ENCODE data around the gene KASH5. TPM values are rescaled to one million over a fixed set of nuclear protein-coding genes. Genes with fewer than 3 reads are reported as not detected.
"Not testable (repeated sequence)": the region's sequence is repeated elsewhere in the genome, so short reads cannot be mapped to it uniquely, and the experiment has no call there.

The KASH5 gene
- total RNA-seq, 1 donor from 2014 or later: not detected

DNA sequence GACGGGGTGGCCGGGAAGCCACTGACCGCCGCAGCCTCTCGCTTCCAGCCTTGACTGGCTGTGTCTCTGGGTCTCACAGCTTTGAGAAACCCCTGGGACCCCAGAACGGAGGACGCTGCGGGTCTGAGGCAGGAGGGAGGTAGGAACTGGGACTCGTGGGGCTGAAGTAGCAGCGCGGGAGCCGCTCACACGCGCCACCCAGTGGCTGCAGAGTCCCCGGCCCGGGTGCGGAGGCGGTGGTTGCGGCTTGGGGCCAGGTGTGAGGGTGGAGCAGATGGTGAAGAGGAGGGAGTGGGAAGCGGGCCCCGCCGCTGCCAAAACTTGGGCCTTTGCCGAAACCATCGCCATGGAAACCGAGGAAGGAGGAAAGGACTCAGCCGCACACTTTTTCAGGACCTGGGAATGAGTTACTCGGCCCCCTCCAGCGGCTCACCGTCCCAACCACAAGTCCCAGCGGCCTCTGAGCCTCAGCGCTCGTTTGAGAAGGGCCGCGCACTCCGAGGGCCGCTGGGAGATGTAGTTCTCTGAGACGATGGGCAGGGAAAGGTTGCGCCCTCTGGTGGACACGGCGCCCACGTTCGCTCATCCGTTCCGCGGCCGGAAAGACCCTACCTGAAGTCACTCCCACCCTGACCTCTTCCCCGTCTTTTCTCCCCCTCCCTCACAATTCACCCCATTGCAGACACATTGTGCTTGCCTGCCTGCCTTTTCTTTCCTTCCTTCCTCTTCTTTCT lies 55.5 kb downstream of the KASH5 start:
- intact Hi-C loops (cut with DNase I): loop anchor here (1.0 to 2.0 kb wide), 2 partner anchors 51 to 81 kb away; partner anchors contain the start of genes DKKL1 and TEAD2
- peak; percentile 96 for DNase-seq (ENCODE audit: low spot score)

DNA sequence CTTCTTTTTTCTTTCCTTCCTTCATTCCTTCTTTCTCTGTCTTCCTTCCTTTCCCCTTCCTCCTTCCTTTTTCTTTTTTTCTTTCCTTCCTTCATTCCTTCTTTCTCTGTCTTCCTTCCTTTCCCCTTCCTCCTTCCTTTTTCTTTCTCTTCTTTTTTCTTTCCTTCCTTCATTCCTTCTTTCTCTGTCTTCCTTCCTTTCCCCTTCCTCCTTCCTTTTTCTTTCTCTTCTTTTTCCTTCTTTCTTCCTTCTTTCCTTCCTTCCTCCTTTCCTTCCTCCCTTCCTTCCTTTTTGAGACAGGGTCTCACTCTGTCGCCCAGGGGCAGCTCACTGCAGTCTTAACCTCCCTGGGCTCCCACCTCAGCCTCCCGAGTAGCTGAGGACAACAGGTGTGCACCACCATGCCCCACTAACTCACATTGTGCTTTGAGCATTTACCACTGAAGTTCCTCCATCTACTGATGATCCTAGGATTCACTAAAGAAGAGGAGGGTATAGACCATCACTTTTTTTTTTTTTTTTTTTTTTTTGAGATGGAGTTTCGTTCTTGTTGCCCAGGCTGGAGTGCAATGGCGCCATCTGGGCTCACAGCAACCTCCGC lies 56.2 kb downstream of the KASH5 start:
- DNase-seq (ENCODE audit: low spot score); intact Hi-C loops (cut with DNase I): not testable (repeated sequence)

DNA sequence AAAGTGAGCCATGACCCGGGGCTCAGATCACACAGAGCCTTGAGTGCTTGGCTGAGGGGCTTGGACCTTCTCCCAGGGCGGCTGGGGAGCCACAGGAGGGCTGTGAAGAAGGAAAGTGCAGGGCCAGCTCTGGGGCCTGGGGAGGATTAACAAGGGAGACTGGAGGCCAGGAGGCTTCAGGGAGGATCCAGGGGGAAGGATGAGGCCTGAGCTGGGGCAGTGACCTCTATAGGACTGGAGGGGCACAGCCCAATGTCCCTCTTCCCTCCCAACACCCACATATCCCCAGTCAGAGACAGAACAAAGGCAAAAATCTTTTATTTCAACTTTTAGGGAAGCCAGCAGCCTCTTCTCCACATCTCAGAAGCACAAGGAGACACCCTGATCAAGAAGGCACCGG lies 57.9 kb downstream of the KASH5 start:
- no peak for DNase-seq (ENCODE audit: low spot score)
- intact Hi-C loops (cut with DNase I): no loop called here

DNA sequence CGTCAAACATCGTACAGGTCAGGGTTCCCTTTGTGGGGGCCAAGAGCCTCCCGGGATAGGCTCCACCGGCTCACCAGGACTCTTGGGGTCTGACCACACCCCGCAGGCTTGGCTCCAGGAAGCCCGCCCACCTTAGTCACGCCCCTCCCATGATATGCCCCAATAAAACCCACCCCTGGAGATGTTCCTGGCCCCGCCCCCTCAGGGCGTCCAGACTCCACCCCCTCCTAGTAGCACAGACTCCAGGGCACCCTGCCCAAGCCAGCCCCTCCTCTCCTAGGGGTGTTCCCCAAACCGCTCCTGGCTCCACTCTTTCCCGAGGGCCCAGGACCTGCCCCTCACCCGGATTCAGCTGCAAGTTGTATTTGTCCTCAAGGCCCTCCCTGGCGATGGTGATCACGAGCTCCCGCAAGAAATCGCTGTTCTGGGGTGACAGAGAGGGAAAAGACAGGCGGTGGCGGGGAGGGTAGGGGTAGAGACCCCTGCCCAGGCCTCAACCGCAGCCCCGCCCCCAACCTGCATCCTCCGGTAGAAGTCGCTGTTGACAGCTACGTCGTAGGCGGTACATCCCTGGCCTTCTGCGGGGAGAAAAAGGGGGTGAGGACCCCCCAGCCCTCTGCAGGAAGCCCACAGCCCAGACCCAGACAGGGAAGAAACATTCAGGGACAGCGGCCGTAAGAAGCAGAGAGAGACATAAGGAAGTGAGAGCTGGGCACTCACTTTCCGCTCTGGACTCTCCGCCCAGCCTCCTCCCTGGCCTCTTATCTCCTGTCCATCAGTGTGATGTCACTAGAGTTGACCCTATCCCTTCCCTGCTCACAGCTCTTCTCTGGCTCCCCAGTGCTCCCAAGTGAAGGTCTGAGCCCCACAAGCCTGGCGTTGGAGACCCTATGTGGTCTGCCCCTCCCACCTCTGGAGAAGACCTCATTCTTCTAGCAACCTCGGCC lies 59.7 kb downstream of the KASH5 start:
- intact Hi-C loops (cut with DNase I): no loop called here
- no peak for DNase-seq (ENCODE audit: low spot score)

DNA sequence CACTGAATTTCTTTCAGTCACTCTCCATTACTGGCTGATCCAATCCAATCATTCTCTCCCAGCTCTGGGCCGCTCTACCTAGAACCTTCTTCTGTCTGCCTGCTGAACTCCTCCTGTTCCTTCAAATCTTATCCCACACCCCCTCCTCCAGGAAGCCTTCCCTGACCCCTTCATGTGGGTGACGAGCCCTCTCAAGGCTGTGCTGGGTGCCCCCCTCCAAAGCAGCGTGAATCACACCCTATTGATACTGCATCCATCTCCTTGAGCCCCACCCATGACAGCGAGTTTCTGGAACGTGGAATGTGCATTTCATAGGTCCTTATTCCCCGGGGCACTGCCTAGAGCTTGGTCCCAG lies 60.4 kb downstream of the KASH5 start:
- intact Hi-C loops (cut with DNase I): no loop called here
- no peak for DNase-seq (ENCODE audit: low spot score)

DNA sequence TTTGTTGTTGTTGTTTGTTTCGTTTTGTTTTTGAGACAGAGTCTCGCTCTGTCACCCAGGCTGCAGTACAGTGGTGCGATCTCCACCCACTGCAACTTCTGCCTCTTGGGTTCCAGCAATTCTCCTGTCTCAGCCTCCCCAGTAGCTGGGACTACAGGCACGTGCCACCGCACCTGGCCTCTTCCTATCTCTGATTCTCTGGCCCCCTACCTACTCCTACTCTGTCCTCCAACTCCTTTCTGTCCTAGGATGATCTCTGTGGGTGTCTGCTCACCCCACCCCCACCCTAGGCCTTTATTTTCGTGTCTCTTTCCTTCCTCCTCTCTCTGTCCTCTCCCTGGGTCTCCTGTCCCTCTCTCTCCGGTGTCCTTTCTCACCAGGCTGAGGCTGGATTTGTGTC lies 62.4 kb downstream of the KASH5 start:
- no peak for DNase-seq (ENCODE audit: low spot score)
- intact Hi-C loops (cut with DNase I): loop anchor here (5.0 kb wide), 1 partner anchor 37 kb away; the partner anchor contains the start of gene RPL13A

DNA sequence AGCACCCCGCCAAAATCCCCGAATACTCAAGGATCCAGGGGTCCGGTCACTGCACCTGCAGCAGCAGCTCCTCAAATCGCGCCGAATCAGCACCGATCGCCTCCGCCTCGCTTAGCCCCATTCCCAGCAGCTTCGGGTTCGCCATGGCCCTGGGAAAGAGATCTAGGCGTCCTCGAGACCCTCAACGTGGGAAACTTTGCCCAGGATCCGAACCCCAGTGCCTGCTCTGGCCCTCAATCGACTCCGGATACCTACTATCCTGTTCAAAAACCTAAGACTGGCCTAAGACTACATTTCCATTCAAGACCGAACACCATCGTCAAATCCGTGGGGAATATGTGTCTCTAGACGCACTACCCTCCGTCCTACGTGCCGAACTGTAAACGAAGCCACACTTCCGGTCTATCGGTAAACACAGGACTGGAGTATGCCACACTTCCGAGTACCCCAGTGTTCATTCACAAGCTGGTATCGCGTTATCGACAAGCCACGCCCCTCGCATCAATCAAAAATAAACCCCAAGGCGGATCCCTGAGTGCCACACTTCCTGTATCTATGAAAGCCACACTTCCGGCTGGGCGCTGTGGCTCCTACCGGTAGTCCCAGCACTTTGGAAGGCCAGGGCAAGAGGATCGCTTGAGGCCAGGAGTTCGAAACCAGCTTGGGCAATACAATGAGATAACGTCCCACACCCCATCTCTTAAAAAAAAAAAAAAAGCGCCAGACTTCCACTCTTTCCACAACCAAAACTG lies 63.6 kb downstream of the KASH5 start, which contains the start of gene PIH1D1:
TSS of gene PIH1D1 (minus strand) at position 385 of the 752 bp plus-strand sequence. CDS start at position 145, 240 bp downstream.
- DNase-seq (ENCODE audit: low spot score): peak; percentile 95
- intact Hi-C loops (cut with DNase I): loop anchor here (5.0 kb wide), 1 partner anchor 36 kb away; the partner anchor contains the start of gene RPL13A

DNA sequence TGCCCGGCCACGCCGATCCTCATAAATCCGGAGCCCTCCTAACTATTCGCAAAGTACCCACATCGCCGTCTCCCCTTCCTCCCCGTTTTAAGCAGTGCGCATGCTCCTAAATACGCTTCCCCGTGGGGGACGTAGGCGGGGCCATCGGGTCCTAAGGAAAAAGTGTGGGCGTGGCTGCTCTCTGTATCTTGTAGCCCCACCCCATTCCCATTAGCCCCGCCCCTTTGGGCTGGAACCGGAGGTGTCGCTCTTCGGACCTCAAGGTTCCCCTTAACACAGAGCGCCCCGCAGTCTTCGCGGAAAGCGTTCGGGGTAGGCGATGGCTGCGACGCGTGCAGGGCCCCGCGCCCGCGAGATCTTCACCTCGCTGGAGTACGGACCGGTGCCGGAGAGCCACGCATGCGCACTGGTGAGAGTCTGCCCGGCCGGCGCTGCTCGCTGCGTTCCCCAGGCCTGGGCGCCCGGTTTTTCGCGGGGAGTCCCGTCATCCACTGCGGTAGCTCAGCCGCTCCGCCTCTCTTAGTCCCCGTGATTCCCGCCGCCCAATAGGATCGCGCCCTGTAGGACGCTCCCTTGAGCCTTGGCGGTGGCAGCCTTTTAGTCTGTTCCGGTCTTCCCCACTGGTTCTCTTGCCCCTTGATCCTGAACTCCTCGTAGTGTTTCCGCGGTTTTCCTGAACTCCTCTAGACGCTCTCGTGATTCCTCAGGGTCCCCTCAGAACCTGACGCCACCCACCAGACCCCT lies 65.1 kb downstream of the KASH5 start, which contains the start of gene ALDH16A1:
TSS of gene ALDH16A1 (plus strand) at position 213 of the 744 bp plus-strand sequence. CDS start at position 320, 107 bp downstream.
- DNase-seq (ENCODE audit: low spot score): peak; percentile 99
- intact Hi-C loops (cut with DNase I): loop anchor here (5.0 kb wide), 1 partner anchor 34 kb away; the partner anchor contains the start of gene RPL13A

DNA sequence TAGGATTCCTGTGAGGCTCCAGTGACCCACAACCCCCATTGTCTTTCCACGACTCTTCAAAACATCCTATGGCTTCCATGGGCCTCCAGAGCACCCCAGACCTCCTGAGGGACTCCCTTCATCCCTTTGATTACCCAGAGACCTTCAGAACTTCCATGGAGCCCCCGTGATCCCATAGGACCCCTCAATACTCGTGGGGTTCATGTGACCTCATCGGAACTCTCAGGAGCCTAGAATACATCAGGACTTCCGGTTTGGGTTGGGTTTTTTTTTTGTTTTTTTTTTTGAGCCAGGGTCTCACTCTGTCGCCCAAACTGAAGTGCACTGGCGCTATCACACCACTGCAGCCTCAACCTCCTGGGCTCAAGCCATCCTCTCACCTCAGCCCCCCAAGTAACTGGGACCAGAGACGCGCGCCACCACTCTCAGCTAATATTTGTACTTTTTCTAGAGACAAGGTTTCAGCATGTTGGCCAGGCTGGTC lies 65.8 kb downstream of the KASH5 start:
- intact Hi-C loops (cut with DNase I): loop anchor here (5.0 kb wide), 1 partner anchor 34 kb away; the partner anchor contains the start of gene RPL13A
- DNase-seq (ENCODE audit: low spot score): no peak

DNA sequence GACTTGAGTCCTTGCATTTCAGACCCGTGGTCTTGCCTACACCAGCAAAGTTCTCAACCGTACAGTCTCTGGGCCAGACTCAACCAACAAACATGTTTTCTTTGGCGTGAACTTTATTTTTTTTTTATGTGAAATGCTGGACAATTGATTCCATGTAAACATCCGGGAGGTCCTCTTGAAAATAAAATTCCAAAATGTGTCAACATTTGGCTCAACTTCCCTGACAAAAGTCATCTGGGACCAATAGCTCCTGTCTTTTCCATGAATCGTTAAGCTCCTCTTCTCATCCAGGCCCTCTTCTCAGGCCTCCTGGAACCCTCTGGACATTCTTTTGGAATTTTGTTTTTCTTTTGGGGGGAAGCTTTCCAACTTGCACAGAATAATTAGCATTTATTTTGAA lies 67.7 kb downstream of the KASH5 start:
- no peak for DNase-seq (ENCODE audit: low spot score)
- intact Hi-C loops (cut with DNase I): no loop called here

DNA sequence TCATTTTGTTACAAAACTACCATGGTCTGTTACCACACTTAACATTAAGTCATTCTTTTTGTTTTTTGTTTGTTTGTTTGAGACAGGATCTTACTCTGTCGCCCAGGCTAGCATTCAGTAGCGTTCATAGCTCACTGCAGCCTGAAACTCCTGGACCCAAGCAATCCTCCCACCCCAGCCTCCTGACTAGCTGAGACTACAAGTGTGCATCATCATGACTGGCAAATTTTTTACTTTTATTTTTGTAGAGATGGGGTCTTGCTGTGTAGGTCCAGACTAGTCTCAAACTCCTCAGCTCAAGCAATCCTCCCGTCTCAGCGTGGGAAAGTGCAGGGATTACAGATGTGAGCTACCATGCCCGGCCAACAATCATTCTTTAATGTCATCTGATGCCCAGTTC lies 68.3 kb downstream of the KASH5 start:
- intact Hi-C loops (cut with DNase I): no loop called here
- no peak for DNase-seq (ENCODE audit: low spot score)

DNA sequence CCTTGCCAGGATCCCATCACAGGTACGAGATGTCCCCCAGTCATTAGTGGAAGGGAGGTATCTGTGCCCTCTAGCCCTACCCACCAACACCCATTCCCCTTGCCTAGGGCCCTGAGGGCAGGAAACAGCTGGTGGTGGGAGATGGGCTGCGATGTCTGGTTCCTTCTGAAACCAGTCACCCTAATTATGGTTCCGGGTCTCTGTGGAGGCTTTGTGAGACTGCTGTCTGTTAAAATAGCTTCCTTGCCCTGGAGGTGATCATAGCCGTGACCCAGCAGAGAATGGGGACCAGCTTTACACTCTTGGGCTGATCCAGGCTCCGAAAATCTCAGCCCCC lies 70.5 kb downstream of the KASH5 start:
- no peak for DNase-seq (ENCODE audit: low spot score)
- intact Hi-C loops (cut with DNase I): no loop called here

DNA sequence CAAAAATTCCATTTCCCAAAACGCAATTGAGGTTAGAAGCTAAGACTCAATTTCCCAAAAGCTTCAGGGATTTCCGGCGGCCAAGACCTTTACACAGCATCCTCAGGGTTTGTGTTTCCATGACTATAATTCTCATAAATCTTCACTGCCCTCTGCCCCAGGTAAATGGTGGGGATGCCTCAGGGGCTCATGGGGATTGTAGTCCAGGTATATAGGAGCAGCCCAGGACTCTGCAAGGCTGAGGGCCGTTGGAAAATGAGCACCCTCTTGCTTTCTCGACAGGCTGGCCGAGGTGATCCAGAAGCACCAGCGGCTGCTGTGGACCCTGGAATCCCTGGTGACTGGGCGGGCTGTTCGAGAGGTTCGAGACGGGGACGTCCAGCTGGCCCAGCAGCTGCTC lies 71.3 kb downstream of the KASH5 start:
- DNase-seq (ENCODE audit: low spot score): no peak
- intact Hi-C loops (cut with DNase I): no loop called here

DNA sequence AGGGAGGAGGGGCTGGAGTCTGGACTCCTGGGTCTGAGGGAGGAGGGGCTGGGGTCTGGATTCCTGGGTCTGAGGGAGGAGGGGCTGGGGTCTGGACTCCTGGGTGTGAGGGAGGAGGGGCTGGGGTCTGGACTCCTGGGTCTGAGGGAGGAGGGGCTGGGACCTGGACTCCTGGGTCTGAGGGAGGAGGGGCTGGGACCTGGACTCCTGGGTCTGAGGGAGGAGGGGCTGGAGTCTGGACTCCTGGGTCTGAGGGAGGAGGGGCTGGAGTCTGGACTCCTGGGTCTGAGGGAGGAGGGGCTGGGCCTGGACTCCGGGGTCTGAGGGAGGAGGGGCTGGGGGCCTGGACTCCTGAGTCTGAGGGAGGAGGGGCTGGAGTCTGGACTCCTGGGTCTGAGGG lies 73.1 kb downstream of the KASH5 start:
- DNase-seq (ENCODE audit: low spot score); intact Hi-C loops (cut with DNase I): not testable (repeated sequence)

DNA sequence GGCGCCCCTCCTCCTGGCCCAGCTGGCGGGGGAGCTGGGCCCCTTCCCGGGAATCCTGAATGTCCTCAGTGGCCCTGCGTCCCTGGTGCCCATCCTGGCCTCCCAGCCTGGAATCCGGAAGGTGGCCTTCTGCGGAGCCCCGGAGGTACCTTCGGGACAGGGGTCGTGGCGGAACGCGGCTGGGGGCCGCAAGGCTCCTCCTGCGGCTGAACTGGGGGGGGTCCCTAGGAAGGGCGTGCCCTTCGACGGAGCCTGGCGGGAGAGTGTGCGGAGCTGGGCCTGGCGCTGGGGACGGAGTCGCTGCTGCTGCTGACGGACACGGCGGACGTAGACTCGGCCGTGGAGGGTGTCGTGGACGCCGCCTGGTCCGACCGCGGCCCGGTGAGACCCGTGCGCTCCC lies 73.6 kb downstream of the KASH5 start:
- DNase-seq (ENCODE audit: low spot score): no peak
- intact Hi-C loops (cut with DNase I): no loop called here

DNA sequence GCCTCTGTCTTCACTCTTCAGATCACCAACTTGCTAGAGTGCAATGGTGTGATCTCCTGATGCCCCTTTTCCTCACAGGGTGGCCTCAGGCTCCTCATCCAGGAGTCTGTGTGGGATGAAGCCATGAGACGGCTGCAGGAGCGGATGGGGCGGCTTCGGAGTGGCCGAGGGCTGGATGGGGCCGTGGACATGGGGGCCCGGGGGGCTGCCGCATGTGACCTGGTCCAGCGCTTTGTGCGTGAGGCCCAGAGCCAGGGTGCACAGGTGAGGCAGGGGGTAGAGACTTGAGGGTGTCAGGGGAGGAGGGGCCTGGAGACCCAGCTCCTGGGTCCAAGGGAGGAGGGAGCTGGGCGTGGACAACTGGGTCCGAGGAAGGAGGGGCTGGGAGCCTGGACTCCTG lies 74.4 kb downstream of the KASH5 start:
- intact Hi-C loops (cut with DNase I): no loop called here
- DNase-seq (ENCODE audit: low spot score): no peak

DNA sequence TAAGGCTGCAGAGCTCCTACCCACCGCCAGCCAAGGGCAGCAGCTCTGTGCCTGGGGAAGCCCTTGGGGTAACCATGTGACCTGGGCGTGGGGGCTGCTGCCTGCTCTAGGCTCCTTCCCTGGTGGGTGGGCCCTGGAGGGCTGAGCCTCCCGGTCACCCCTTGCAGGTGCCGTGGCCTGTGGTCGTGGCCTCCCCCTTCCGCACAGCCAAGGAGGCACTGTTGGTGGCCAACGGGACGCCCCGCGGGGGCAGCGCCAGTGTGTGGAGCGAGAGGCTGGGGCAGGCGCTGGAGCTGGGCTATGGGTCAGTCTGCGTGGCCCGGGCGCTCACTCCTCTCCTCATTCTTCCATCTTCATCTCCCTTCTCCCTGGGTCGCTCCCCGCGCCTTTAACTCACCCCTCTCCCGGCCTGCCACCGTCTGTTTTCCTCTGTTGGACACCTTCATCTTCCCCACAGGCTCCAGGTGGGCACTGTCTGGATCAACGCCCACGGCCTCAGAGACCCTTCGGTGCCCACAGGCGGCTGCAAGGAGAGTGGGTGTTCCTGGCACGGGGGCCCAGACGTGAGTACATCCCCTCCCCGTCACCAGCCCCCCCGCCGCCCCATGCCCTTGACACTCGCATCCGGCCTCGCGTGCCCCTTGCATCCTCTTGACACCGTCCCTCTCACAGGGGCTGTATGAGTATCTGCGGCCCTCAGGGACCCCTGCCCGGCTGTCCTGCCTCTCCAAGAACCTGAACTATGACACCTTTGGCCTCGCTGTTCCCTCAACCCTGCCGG lies 76.1 kb downstream of the KASH5 start:
- intact Hi-C loops (cut with DNase I): no loop called here
- DNase-seq (ENCODE audit: low spot score): no peak

DNA sequence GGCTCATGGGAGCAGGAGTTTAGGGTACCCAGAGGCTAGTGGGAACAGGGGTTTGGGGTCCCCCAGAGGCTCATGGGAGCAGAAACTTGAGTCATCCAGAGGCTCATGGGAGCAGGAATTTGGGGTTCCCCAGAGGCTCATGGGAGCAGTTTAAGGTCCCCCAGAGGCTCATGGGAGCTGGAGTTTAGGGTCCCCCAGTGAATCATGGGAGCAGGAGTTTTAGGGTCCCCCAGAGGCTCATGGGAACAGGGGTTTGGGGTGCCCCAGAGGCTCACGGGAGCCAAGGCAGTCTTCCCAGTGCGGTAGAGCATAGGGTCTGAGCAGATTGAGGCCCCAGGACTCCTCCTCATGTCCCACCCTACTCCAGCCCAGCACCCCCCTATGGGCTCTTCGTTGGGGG lies 77.3 kb downstream of the KASH5 start:
- intact Hi-C loops (cut with DNase I): no loop called here
- no peak for DNase-seq (ENCODE audit: low spot score)
